ENCODE results near the gene PEPD.

The PEPD gene

GRCh38 chr19:33408538-33409434 lies 112.8 kb downstream of the PEPD start:
- TF ChIP-seq CTCF (IDR thresholded peaks at IDR 0.05; ENCODE audit: low read depth, low read length, missing control alignments), result no peak

GRCh38 chr19:33408116-33408515 lies 113.5 kb downstream of the PEPD start:
- no peak overlapping the region for H3K4me3 ChIP-seq (replicated peaks; ENCODE audit: low read depth, low read length)
- no peak for DNase-seq (ENCODE audit: extremely low read depth, low read depth)
- TF ChIP-seq CTCF (IDR thresholded peaks at IDR 0.05; ENCODE audit: low read depth, low read length, missing control alignments), result no peak

More at GRCh38 chr19:33408538-33409434, 112.8 kb downstream of the PEPD start:
- DNase-seq (ENCODE audit: extremely low read depth, low read depth), result no peak
- H3K4me3 ChIP-seq (replicated peaks; ENCODE audit: low read depth, low read length), result no peak overlapping the region

- TF ChIP-seq CTCF (IDR thresholded peaks at IDR 0.05; ENCODE audit: low read depth, low read length, missing control alignments), result no peak
- DNase-seq (ENCODE audit: extremely low read depth, low read depth), result no peak
- no peak overlapping the region for H3K4me3 ChIP-seq (replicated peaks; ENCODE audit: low read depth, low read length)
Measured at GRCh38 chr19:33407716-33408115, 113.9 kb downstream of the PEPD start.

GRCh38 chr19:33407140-33407551 lies 114.4 kb downstream of the PEPD start:
- DNase-seq (ENCODE audit: extremely low read depth, low read depth), result no peak
- peak; percentile 0 for TF ChIP-seq CTCF (IDR thresholded peaks at IDR 0.05; ENCODE audit: low read depth, low read length, missing control alignments)

DNA sequence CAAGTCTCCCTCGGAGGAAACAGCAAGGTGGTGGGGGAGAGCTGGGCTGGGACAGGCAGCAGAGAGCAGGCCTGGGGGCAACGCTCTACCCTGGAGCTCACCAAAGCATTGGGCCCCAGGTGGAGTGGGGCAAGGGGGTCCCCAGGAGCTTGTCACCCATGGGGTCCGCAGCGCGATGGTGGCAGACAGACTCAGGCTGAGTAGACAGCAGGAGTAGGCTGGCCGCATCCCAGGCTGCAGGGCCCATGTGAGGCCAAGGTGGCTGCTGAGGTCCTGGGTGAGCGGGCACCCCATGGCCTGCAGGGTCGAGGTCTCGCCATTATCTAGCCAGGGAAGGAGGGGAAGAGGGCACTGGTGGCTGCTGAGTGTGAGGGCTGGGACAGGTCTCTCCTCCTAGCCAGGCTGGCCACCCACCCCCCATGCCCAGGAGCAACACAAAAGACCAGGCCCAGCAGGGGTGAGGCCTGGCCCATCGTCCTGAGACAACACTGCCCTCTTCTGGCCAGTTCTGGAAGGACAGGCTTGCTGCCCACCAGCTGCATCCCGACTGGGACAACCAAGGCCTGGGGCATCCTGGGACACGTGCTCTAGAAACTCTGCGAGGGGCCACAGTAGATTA lies 115.0 kb downstream of the PEPD start:
- TF ChIP-seq CTCF (IDR thresholded peaks at IDR 0.05; ENCODE audit: low read depth, low read length, missing control alignments), result peak; percentile 84
- no peak overlapping the region for H3K4me3 ChIP-seq (replicated peaks; ENCODE audit: low read depth, low read length)
- DNase-seq (ENCODE audit: extremely low read depth, low read depth), result peak; percentile 40

More at GRCh38 chr19:33407140-33407551, 114.4 kb downstream of the PEPD start:
- H3K4me3 ChIP-seq (replicated peaks; ENCODE audit: low read depth, low read length), result no peak overlapping the region

DNA sequence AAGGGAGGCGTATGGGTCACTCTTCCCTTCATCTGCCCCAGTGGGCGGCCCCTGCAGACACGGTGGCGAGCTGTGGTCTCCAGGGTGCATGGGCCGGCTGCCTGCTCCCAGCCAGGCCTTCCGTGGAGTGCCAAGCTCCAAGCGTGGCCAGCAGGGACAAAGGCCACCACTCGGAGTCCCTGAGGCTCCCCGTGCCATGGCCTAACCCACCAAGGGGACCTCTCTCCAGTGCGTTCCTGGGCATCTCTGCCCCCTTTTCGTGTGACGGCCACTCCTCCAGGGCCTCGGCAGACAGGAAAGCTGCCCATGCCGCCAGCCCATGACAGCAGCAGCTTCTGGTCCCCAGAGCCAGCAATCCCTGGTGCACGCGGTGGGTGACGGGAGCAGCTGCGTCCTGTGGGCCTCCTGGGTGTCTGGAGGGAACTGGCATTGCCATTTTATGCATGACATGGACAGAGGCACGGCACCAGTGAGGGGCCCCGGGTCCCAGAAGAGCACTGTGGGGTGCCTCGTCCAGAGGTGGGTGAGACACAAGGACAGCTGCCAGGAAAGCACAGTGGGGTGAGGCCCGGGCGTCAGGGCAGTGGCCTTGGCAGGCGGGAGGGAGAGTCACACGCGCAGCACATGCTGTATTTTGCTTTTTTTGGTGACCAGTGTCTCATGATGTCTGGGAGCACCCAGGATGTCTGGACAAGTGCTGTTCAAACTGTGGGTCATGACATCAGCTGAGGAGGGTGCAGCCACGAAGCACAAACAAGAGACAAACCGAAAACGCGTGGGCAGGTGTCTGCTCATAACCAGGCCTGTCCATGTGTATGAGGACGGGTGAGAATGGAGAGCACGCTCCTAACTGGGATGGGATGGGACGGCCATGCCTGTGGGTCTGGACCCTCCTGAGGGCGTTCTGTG lies 115.8 kb downstream of the PEPD start:
- TF ChIP-seq CTCF (IDR thresholded peaks at IDR 0.05; ENCODE audit: low read depth, low read length, missing control alignments), result no peak
- no peak for DNase-seq (ENCODE audit: extremely low read depth, low read depth)
- H3K4me3 ChIP-seq (replicated peaks; ENCODE audit: low read depth, low read length), result no peak overlapping the region
